Caco-2 (cell line): ENCODE data around the gene FOXS1. TPM values are rescaled to one million over a fixed set of nuclear protein-coding genes. Genes with fewer than 3 reads are reported as not detected.
A peak's percentile ranks its signal among the peaks of the same experiment; 100 is the strongest.

ENCODE experiments used
- BruUV-seq: library from RNA; stranded (reverse); fragments of 400-500 nt; replicated peaks from 2 replicates; lab custom pipeline; 2021; lab: Mats Ljungman, UMichigan
- CTCF ChIA-PET: fragments of 300-600 bp; sonication (Branson Sonifier 250); formaldehyde crosslinking; loops from one replicate; lab custom pipeline; 2022; ENCODE audit warnings: antibody characterized with exemption; lab: Charles Lee
- POLR2A ChIA-PET: fragments of 300-600 bp; sonication (Branson Sonifier 250); formaldehyde crosslinking; loops from one replicate; lab custom pipeline; 2022; ENCODE audit warnings: antibody characterized with exemption; lab: Charles Lee
- DNase-seq, 2 experiments: peaks; one replicate each; pipeline versions ENCODE4 v3.0.0 to v3.0.0-alpha.2; 2020 to 2022
- H3K27me3 ChIP-seq: replicated peaks from 2 replicates; pipeline ENCODE4 v1.6.0; 2011; ENCODE audit warnings: low read length; ENCODE audit not compliant: control insufficient read depth, insufficient read depth
- H3K36me3 ChIP-seq: 2 replicates; pipeline ENCODE4 v1.5.1; 2011; ENCODE audit warnings: low read length; ENCODE audit not compliant: control insufficient read depth, insufficient read depth
- H3K4me1 ChIP-seq: fragments of 250-450 bp; sonication (Bioruptor Pico); 2 replicates; pipeline ENCODE4 v1.5.1; 2020; ENCODE audit warnings: mild to moderate bottlenecking
- H3K4me3 ChIP-seq: 2 replicates; pipeline ENCODE4 v1.5.1; 2011; ENCODE audit warnings: low read depth, mild to moderate bottlenecking, control low read depth, low read length
- H3K9me3 ChIP-seq: fragments of 250-450 bp; sonication (Bioruptor Pico); 2 replicates; pipeline ENCODE4 v1.5.1; 2020; ENCODE audit warnings: mild to moderate bottlenecking, moderate library complexity
- H3K27ac Mint-ChIP-seq: one replicate; pipeline ENCODE4 v1.8.0; 2022; ENCODE audit warnings: mixed read lengths; ENCODE audit not compliant: unreplicated experiment
- H3K27me3 Mint-ChIP-seq: one replicate; pipeline ENCODE4 v1.8.0; 2022; ENCODE audit warnings: mixed read lengths; ENCODE audit not compliant: insufficient read depth, unreplicated experiment
- H3K36me3 Mint-ChIP-seq: one replicate; pipeline ENCODE4 v1.8.0; 2022; ENCODE audit warnings: mild to moderate bottlenecking, mixed read lengths; ENCODE audit not compliant: insufficient read depth, unreplicated experiment
- H3K4me1 Mint-ChIP-seq: one replicate; pipeline ENCODE4 v1.8.0; 2022; ENCODE audit warnings: low read depth, mixed read lengths; ENCODE audit not compliant: unreplicated experiment
- H3K4me3 Mint-ChIP-seq: one replicate; pipeline ENCODE4 v1.8.0; 2022; ENCODE audit warnings: mild to moderate bottlenecking, moderate library complexity, mixed read lengths; ENCODE audit not compliant: unreplicated experiment
- H3K9me3 Mint-ChIP-seq: one replicate; pipeline ENCODE4 v1.8.0; 2022; ENCODE audit warnings: mixed read lengths; ENCODE audit not compliant: unreplicated experiment
- intact Hi-C: fragments of 100-400 bp; cut with micrococcal nuclease; formaldehyde crosslinking; loops from one replicate; pipeline ENCODE4 v1.10.0; 2022; ENCODE audit not compliant: unreplicated experiment
- total RNA-seq: library from RNA; stranded (reverse); gene quantifications from 2 replicates; pipeline ENCODE4 v1.2.3, GENCODE V29; 2022
- TF ChIP-seq, protein P1 (sequence below), 2 experiments: fragments of 200-600 bp in 1 of 2; IDR thresholded peaks; 1 replicate in 1 of 2; 2 replicates in 1 of 2; pipeline versions ENCODE4 v1.5.1 to v1.8.0; 2011 to 2022; ENCODE audit warnings: antibody characterized with exemption in 1 of 2, control low read depth in 1 of 2, inconsistent platforms in 1 of 2, low read depth in 1 of 2, low read length in 1 of 2, mild to moderate bottlenecking in 1 of 2, moderate library complexity in 1 of 2; ENCODE audit not compliant: insufficient read depth in 1 of 2, severe bottlenecking in 1 of 2, unreplicated experiment in 1 of 2

FOXS1 gene
- total RNA-seq, 1 experiment from 2014 or later = not detected

DNA sequence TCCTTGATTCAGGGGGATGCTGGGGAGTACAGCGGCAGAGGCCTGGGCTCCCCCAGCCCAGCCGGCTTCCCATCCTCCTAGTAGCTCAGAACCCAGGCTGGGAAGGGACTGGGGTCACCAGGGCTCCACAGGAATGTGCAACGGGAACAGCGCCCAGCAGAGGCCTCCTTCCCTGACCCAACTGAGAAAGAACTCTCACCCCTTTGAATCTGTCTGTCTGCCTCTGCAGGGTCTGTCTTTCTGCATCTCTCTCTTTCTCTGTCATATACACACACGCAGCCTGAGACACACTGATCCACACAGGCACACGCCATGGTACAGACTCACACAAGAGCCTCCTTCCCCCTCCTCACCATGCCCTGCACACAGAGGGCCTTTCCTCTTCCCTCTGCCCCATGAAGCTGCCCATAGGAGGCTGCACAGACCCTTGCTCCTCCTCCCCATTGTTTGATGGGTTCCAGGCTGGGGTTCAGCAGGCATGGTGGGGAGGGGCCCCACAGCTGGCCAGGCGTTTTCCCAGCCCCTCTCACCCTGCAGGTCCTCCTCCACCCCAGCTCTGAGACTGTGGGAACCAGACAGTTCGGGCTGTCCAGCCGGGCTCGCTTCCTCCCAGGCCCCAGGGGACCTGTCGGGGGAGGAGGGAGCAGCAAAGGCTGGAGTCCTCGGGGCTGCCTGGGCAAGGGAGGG, 2.8 kb downstream of the FOXS1 start:
- Mint-ChIP-seq H3K4me3 (no peak overlapping the region), H3K27ac (no peak overlapping the region), H3K27me3 (no peaks in the 10 kb centered on the region), H3K4me1 (no peaks in the 10 kb centered on the region), H3K9me3 (no peaks in the 10 kb centered on the region), H3K36me3 (no peaks in the 10 kb centered on the region)
- intact Hi-C loops = no loop called here
- H3K9me3 ChIP-seq = no peaks in the 10 kb centered on the region
- no peaks in the 10 kb centered on the region for H3K36me3 ChIP-seq
- BruUV-seq = no TSS peak
- CTCF ChIA-PET = interaction anchor here (1.3 kb wide), 1 partner anchor 20 kb away, joined by 3 read pairs; no protein-coding TSS in a partner anchor
- POLR2A ChIA-PET = no interaction called here
- H3K4me1 ChIP-seq = no peaks in the 10 kb centered on the region
- 0 out of 2 replicates have a peak, but pooled peaks cover 3% of the 10 kb centered on the region for H3K27me3 ChIP-seq
- H3K4me3 ChIP-seq = no peak overlapping the region
- TF ChIP-seq, protein P1, sequence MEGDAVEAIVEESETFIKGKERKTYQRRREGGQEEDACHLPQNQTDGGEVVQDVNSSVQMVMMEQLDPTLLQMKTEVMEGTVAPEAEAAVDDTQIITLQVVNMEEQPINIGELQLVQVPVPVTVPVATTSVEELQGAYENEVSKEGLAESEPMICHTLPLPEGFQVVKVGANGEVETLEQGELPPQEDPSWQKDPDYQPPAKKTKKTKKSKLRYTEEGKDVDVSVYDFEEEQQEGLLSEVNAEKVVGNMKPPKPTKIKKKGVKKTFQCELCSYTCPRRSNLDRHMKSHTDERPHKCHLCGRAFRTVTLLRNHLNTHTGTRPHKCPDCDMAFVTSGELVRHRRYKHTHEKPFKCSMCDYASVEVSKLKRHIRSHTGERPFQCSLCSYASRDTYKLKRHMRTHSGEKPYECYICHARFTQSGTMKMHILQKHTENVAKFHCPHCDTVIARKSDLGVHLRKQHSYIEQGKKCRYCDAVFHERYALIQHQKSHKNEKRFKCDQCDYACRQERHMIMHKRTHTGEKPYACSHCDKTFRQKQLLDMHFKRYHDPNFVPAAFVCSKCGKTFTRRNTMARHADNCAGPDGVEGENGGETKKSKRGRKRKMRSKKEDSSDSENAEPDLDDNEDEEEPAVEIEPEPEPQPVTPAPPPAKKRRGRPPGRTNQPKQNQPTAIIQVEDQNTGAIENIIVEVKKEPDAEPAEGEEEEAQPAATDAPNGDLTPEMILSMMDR (IDR thresholded peaks at IDR 0.05; ENCODE audit: insufficient read depth in 1 of 2, low read depth in 1 of 2, low read length in 1 of 2, severe bottlenecking in 1 of 2, unreplicated experiment in 1 of 2) = peak in 1 of 2 experiments; percentile 6
- no peak for DNase-seq

GRCh38 chr20:31841928-31842327, 3.5 kb downstream of the FOXS1 start:
- BruUV-seq = no TSS peak
- H3K4me1 ChIP-seq = no peaks in the 10 kb centered on the region
- Mint-ChIP-seq H3K4me1 (no peaks in the 10 kb centered on the region), H3K9me3 (no peaks in the 10 kb centered on the region), H3K27me3 (no peaks in the 10 kb centered on the region), H3K4me3 (no peak overlapping the region), H3K36me3 (no peaks in the 10 kb centered on the region), H3K27ac (no peak overlapping the region)
- CTCF ChIA-PET = no interaction called here
- no peaks in the 10 kb centered on the region for H3K36me3 ChIP-seq
- intact Hi-C loops = no loop called here
- no peak overlapping the region for H3K4me3 ChIP-seq
- H3K9me3 ChIP-seq = no peaks in the 10 kb centered on the region
- DNase-seq = no peak
- 0 out of 2 replicates have a peak, but pooled peaks cover 2% of the 10 kb centered on the region for H3K27me3 ChIP-seq
- POLR2A ChIA-PET = no interaction called here
- TF ChIP-seq, protein P1 (IDR thresholded peaks at IDR 0.05; ENCODE audit: insufficient read depth in 1 of 2, low read depth in 1 of 2, low read length in 1 of 2, severe bottlenecking in 1 of 2, unreplicated experiment in 1 of 2) = no peak

DNA sequence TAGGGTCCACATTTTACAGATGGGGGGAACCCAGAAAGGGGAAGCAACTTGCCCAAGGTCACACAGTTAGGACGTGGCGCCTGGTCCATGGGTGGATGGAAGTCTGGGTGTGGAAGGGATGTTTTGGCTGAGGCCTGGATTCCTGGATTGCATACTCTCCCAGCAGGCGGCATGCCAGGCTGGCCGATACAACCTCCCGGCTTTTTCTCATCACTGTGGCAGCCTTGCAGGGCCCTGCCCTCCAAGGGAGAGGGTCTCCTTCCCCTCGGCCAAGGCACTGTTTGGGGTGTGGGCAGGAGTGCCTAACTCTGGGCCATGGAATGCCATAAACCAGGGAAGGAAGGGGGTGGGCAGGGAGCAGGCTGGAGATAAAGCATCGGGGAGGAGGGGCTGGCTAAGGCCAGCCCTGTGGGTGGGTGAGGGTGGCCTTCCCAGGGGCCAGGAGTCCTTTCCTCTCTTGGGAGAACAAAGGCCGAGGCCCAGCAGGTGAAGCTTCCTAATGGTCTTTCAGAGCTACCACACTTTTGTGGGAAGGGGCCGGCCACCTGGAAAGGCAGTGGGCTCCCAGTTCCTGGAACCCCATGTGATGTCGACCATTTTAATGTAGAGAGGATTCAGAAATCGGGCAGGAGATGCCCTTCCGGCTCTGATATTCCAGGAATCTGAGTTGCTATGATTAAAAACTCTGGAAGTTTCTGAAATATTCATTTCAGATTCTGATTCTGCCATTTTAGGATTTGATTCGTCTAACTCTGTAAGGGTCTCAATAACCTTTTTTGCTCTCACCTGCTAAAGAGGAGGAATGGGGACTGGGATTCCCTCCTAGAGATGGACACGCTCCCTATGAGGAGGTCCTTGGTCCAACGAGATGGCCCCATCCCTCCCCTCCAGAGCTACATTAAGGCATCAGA, 4.2 kb downstream of the FOXS1 start:
- POLR2A ChIA-PET = no interaction called here
- CTCF ChIA-PET = interaction anchor here (0.6 kb wide), 1 partner anchor 20 kb away, joined by 4 read pairs; no protein-coding TSS in a partner anchor
- no peaks in the 10 kb centered on the region for H3K9me3 ChIP-seq
- intact Hi-C loops = no loop called here
- DNase-seq = no peak
- no peaks in the 10 kb centered on the region for H3K27me3 ChIP-seq
- peaks cover 1% of the 10 kb centered on the region for H3K4me1 Mint-ChIP-seq
- no peaks in the 10 kb centered on the region for H3K27me3 Mint-ChIP-seq
- no peaks in the 10 kb centered on the region for H3K9me3 Mint-ChIP-seq
- no peaks in the 10 kb centered on the region for H3K36me3 ChIP-seq
- no peak overlapping the region for H3K4me3 Mint-ChIP-seq
- no peak overlapping the region for H3K27ac Mint-ChIP-seq
- no TSS peak for BruUV-seq
- H3K4me3 ChIP-seq = no peak overlapping the region
- no peaks in the 10 kb centered on the region for H3K36me3 Mint-ChIP-seq
- TF ChIP-seq, protein P1 (IDR thresholded peaks at IDR 0.05; ENCODE audit: insufficient read depth in 1 of 2, low read depth in 1 of 2, low read length in 1 of 2, severe bottlenecking in 1 of 2, unreplicated experiment in 1 of 2) = no peak
- H3K4me1 ChIP-seq = peaks cover 4% of the 10 kb centered on the region
